ENCODE results near the gene TMED9.
A peak's percentile ranks its signal among the peaks of the same experiment; 100 is the strongest.

TMED9 gene

DNA sequence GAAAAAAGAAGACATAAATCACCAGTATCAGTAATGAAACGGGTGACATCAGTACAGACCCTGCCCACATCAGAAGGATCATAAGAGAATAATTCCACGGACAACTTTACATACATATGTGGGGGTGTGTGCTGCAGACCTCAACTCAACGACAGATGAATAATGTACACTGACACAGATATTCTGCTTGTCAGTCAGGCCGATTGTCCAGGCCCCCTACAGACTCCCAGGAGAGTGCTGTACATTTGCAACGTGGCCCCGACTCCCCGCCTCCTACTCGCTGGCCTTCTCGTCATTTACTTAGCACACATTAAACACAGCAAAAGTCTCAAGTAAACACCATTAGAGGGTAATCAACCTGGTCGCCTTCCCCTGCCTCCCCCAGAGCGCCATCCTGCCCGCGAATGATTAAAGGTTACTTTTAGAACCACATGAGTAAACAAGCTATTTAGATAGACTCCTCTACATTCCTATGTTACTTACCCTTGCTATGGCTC lies 3.5 kb upstream of the TMED9 start:
- no peak for DNase-seq

DNA sequence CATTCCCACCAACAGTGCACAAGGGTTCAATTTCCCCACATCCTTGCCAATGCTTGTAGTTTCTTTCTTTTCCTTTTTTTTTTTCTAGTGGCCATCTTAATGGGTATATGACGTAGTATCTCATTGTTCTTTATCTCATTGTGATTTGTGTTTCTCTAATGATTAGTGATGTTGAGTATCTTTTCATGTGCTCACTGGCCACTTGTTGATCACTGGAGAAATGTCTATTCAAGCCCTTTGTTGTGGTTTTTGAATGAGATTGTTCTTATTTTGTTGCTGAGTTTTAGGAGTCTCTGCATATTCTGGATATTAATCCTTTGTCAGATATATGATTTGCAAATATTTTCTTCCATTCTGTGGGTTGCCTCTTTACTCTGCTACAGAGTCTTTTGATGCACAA lies 1.6 kb upstream of the TMED9 start:
- no peak for DNase-seq

DNA sequence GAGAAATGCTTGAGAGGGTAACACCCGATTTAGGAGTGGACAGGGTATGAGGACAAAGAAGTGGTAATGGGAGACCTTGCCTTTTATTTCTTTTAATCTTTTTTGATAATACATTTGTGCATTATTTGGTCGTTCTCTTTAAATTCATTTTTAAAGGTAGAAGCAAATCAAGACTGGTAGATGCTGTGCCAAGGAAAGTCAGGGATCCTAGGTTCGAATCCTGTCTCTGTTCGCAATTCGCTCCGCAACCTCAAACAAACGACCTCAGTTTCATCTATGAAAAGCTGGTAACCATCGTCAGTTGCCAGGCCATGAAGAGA lies 353 bp upstream of the TMED9 start:
- DNase-seq, result no peak

DNA sequence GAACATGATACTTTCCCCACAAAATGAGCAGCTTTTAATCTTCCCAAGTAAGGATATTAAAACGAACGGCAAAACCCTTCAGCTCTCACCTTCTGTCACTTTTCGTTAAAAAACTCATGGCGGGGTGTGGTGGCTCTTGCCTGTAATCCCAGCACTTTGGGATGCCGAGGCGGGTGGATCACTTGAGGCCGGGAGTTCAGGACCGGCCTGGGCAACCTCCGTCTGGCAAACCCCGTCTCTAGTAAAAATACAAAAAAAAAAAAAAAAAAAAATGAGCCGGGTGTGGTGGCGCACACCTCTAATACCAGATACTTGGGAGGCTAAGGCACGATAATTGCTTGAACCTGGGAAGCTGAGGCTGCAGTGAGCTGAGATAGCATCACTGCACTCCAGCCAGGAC lies 902 bp downstream of the TMED9 start:
- DNase-seq, result no peak

DNA sequence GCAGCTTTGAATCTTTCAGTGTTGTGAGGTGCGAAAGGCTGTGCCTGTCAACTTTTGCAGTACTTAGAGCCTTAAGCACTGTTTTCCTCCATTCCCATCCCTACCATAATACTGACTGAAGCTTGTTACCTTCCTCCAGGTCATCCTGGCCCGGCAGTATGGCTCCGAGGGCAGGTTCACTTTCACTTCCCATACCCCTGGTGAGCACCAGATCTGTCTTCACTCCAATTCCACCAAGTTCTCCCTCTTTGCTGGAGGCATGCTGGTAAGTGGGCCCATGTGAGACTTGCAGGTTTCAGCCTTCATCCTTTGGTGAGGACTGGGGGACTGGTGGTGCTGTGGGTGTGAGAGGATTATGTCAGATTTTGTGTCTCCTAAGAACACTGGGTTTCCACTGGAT lies 1.5 kb downstream of the TMED9 start:
- no peak for DNase-seq

DNA sequence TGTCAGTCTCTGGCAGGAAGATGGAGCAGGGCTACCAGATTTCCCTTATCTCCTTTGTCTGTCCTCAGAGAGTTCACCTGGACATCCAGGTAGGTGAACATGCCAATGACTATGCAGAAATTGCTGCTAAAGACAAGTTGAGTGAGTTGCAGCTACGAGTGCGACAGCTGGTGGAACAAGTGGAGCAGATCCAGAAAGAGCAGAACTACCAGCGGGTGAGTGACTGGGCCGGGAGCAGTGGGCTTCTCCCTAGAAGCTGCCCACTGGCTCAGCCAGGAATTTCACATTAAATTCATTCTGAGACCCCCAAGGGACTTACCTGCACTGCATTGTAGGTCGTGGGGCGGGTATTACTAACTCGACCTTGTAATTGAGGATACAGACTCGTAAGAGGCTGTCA lies 2.1 kb downstream of the TMED9 start:
- no peak for DNase-seq

DNA sequence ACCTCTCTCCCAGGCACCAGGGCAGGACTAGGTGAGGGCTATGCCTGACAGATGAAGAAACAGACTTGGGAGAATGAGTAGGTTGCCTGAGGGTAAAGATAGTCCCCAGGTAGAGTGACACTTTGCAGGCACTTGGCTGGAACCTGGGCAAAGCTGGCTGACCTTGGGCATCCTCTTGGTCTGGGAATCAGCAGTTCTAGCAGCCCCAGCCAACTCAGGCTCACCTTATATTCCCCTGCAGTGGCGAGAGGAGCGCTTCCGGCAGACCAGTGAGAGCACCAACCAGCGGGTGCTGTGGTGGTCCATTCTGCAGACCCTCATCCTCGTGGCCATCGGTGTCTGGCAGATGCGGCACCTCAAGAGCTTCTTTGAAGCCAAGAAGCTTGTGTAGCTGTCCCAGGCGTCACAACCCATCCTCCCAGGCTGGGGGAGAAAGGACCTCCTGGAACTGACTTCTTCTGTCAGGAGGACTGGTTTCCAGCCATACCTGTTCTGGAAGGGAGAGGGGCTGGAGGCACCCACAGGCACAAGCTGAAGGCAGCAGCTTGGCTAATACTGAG lies 3.1 kb downstream of the TMED9 start:
- DNase-seq, result no peak

DNA sequence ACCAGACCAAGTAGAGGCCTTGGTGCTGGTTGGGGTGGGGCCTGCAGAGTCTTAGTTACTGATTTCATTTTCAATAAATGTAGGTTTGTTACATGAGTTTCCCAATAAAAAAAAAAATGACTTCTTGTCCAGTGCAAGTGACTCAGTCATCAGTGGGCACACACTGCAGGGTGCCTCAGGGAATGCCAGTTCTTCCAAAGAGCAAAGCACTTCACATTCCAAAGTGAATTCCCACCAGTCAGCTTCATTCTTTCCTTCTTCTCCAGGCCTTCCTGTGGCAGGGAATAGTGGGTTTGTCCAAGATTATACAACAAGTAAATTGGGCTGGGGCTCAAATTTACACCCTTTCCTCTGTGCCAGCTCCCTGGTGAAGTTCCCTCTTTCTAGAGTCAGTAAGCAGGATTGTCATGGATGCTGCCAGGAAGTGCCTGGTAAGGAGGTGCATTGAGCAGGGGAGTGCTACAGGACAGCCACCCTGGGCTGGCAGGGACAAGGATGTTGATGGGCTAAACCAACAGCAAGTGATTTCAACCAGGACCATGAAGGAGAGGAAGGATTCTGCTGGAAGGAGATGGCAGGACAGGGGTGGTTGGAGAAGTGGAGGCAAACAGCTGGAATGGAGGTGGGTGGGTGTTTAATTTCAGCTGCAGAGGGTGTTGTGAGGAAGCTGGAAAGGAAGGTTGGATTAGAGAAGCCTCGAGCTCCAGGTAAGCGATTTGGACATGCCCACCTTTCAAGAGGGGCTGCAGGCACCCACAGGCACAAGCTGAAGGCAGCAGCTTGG lies 4.2 kb downstream of the TMED9 start:
- DNase-seq, result no peak

DNA sequence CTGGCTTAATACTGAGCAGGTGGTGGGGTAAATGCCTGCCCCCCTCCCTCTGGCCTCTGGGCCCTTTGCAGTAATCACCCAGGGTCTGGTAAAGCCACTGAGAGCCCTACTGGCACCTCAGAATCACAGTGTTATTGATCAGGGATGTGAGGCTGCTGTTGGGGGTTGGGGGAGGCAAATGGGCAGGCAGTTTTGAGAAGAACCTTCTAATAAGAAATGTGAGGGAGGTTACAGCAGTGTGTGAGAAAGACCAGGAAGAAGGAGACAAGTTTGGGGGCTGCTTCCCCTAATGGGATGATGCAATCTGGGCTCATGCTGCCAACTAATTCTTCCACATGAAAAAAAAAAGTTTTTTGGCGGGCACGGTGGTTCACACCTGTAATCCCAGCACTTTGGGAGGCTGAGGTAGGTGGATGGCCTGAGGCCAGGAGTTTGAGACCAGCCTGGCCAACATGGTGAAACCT lies 4.8 kb downstream of the TMED9 start:
- no peak for DNase-seq

DNA sequence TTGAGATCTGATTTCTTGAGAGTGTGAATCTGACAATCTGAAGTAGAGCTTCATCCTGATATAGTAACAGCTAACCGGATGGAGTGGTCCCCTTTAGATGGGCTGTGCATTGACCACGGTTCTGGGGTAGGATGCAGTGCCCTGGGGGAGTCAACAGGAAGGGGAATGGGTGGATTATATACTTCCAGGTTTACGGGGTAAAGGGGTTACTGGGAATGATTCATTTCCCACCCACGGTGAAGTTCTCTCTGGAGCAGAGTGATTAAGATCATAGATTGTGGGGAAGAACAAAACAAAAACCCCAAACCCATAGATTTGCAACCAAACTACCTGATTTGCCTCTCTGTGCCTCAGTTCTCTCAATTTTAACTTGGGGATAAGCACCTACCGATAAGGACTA lies 6.5 kb downstream of the TMED9 start:
- DNase-seq, result no peak

DNA sequence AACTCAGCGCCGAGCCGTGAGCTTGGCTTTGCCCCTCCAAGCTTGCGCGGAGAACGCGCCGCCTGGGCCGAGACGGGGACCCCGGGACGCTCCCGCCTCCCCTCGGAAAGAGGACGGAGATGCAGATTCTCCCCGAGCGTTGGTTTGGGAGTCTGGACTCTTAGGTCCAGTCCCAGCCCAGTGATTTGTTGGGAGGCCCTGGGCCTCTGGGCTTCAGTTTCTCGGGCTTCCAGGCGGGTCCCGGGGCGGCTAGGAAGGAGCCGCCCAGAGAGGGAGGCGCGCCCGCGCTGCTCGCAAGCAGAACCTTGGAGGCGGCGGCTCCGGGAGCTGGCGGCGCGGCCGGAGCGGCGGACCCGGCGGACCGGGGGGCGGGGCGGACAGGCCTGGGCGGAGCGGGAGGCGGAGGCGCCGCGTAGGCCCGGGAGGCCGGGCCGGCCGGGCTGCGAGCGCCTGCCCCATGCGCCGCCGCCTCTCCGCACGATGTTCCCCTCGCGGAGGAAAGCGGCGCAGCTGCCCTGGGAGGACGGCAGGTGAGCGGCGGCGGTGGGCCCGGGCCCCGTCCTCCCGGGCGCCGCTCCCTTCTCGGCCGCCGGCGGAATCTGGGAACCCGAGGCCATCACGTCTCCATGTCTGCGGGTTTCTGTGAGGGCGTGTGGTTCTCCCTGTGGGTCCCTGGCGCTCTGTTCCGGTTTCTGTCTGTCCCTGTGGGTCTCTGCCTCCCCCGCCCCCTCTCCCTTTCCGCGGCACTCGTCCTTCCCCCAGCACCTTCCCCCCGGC lies 7.9 kb downstream of the TMED9 start, which contains the start of gene B4GALT7:
Gene B4GALT7 (plus strand): TSS at position 402 of the 777 bp plus-strand sequence. CDS start 79 bp downstream, at position 481.
- DNase-seq, result peak; percentile 71 to 83

DNA sequence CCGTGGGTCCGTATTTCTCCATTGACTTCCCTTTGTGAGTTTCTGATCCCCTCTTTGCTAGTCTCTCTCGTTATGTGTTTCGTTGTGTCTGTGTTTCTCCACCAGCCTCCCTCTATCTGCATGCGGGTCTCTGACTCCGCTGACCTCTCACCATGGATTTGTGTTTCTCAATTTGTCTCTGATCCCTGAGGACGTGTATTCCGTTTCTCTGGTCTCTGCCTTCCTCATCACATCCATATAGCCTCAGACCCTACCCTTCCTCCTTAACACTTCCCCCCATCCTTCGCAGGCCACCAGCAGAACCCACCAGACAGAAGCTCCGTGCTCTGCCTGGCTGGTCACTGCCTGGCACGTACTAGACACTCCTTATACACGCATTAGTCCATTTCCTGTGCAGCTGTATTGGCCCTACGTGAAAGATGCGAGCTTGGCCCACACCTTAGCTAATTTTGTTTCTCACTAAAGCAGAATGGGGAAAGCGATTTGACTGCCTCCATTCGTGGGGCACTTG lies 8.6 kb downstream of the TMED9 start:
- DNase-seq, result no peak

DNA sequence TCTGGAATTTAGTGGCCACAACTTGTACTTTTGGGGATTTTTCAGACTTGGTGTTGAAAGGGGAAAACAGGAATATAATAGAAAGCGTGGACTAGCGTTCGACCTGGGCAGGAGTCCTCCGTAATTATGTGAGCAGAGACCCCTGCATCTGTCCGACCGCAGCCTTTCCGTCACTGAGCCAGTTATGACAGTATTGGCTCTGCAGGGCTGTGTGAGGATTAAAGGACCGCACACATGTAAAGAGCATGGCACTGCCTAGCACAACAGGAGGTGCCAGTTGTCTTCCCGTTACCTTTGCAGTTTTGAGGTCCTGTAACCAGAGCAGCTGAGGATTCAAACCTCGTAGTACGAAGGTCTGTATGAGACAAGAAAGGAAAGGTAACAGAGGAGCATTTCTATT lies 9.1 kb downstream of the TMED9 start:
- no peak for DNase-seq

DNA sequence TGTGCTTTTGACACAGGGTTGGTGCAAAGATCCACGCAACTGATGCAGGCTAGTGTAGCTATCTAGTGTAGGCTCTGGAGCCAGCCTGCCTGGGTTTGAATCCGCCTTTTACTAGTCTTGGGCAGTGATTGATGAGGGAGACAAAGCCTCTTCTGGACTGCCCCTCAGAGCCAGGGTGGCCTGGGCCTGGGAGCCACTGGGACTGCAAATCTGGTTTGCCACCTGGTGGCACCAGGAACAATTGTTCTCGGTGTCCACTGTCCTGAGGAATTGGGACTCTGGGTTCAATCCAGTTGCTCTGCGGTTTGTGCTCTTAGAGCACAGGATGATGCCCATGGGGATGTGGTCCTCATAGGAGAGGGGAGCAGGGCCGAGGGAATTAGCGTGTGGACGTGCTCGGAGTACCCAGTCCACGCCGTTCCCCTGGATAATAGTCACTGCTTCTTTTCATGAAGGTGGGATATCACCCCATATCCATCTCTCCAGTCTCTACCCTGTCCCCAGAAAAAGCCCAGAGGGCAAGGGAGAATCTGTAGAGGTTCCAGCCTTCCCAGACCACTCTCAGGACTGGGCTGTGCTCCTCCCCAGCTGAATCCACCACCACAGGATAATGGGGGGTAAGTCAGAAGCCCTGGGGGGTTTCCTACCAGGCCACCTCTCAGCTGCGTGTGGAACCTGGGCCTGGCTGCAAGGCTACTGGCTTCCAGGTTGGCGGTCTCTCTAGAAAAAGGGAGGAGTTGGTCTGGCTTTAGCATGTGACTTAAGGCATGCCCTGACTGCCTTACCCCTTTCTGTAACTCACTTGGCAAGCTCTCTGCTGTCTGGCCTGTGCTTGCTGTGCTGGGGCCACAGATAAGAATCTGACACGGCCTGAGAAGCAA lies 9.8 kb downstream of the TMED9 start:
- no peak for DNase-seq

DNA sequence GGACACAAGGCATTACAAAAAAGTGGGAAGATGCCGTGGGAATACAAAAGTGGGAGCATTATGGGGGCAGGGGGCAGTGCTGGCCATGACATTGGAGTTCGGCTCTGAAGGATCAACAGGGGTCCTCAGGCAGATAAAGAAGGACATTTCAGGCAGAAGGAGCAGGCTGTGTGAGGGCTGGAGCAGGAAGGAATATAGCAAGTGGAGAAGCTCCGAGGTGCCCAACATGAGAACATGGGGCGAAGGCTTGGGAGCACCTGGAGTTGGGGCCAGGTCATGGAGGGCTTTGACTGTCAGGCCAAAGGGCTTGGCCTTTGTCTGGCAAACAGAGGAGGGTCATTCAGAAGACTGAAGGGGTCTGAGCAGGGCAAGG lies 10.4 kb downstream of the TMED9 start:
- no peak for DNase-seq

DNA sequence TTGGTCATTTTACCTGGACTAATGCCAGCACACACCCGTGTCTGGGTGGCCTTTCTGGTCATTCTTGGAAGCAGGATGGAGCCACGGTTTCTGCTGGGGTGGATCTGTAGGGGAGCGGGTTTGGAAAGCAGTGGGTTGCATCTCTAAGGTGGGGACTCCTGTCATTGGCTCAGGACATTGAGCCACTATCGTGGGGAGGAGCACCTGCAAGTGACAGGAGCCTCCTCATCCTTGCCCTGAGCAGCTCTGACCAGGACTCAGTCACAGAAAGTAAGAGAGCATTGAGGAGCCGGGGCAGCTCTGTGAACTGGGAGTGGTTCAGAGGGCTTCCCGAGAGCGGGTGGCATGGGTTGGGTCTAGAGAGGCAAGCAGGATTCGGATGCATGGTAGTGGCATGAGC lies 11.6 kb downstream of the TMED9 start:
- no peak for DNase-seq

DNA sequence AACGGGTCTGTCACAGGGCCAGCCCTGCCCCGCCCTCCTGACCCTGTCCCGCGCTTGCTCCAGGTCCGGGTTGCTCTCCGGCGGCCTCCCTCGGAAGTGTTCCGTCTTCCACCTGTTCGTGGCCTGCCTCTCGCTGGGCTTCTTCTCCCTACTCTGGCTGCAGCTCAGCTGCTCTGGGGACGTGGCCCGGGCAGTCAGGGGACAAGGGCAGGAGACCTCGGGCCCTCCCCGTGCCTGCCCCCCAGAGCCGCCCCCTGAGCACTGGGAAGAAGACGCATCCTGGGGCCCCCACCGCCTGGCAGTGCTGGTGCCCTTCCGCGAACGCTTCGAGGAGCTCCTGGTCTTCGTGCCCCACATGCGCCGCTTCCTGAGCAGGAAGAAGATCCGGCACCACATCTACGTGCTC lies 12.1 kb downstream of the TMED9 start:
- DNase-seq, result no peak

DNA sequence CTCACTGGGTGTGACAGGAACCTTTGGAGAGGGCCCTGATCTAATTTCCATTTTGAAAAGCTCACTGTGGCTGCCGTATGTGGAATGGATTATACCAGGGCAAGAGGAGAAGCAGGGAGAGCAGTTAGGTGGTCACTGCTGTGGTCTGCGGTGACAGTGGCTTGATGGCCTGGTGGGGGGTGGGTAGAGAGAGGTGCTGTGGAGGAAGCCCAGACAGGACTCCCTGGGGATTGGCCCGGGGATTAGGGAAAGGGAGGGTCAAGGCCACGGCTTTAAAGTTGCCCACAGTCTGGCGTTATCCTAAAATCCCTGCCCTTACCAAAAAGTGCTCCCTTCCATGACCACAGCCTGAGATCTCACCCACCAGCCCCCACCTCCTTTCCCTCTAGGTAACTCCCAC lies 12.7 kb downstream of the TMED9 start:
- DNase-seq, result no peak

DNA sequence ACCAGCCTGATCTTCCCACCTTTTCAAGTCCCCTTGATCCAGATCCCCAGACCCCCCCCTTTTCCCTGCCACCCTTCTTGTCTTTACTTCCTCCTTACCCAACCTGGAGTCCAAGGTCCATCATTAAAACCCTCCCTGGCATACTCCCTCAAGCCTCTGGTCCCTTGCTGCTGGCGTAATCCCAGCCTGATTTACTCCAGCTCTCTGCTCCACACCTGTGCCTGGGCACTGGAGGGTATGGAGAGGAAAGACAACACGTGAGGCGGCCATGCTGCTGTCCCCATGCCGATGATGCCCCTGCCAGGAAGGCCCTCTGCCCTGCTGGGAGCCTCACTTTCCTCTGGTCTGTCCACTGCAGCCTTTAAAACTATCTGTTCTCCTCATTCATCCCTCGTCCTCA lies 13.1 kb downstream of the TMED9 start:
- no peak for DNase-seq

DNA sequence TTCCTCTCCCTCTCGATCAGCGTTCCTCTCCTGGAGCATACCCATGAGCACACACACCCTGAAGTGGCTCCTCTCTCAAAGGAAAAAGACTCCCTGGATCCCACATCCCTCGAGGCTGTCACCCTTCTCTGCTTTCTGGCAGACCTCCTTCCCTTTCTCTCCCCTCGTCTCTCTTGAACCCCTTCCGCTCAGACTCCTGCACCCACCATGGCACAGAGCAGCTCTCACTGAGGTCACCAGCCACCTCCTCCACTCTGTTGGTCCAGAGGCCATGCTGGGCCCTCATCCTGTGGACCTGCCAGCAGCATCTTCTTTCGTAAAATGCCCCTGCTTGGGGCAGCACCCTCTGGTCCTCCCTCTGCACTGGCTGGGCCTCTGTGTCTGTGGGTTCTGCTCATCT lies 13.7 kb downstream of the TMED9 start:
- DNase-seq, result no peak

DNA sequence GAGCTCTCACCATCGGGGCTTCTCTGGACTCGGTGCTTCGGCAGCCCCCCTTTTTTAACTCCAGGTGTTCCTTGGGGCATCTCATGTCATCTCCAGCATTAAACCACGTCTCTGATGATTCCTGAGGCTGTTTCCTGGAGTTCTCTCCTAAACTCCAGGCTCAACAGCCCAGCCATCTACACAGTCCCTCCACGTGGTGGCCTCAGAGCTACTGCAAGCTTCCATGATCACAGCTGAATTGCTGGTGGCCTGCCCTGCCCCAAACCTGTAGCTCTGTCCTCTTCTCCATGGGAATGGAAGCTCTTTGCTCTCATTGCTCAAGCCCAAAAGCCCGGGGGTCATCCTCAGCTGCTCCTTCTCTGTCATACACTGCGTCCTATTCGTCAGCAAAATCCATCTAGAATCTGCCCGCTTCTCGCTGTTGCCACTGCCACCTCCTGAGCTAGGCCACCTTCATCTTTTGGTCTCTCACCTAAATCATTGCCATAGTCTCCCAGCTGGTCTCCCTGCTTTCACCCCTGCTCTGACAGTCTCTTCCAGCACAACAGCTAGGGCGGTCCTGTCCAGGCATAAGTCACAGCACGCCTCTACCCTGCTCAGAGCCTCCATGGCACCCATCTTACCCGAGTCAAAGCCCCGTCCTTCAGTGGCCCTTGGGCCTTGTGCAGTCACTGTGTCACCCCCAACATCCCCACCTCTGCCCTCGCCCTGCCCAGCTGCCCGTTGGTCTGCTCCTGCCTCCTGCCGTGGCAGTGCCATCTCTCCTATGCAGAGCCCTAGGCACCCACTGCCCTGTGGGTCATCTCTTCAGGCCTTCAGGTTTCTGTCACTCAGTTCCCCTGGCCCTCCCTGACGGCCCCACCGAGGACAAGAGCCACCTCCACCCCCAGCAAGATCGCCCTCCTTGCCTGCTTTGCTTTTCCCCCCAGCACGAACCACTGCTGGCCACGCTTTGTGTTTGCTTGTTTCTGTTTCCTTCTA lies 14.4 kb downstream of the TMED9 start:
- DNase-seq, result no peak

DNA sequence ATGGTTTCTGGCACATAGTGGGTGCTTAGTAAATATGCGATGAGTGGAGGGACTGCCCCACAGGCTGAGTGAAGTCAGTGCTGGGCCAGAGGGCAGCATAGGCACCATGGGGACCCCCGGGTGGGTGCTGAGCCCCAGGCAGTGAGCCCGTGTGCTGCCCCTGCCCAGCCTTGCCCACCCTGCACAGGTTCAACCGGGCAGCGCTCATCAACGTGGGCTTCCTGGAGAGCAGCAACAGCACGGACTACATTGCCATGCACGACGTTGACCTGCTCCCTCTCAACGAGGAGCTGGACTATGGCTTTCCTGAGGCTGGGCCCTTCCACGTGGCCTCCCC lies 15.1 kb downstream of the TMED9 start:
- DNase-seq, result no peak

All from hippocampal formation (tissue), 2 donors.